Lung (tissue), 12 donors: ENCODE results near the gene RAB40A. TPM values are rescaled to one million over a fixed set of nuclear protein-coding genes. Genes with fewer than 3 reads are reported as not detected.
"Not testable (repeated sequence)": the region's sequence is repeated elsewhere in the genome, so short reads cannot be mapped to it uniquely, and the experiment has no call there.

ENCODE experiments used
- ATAC-seq: fragments of 200-7000 bp; cut with Tn5 transposase; one replicate; pipeline ENCODE4 v1.9.1; 2020; ENCODE audit warnings: moderate number of reproducible peaks; ENCODE audit not compliant: insufficient read depth, low FRiP score
- DNase-seq, 3 donors: peaks; one replicate each; pipeline ENCODE4 v3.0.0-alpha.2; 2013 to 2017
- H3K27ac ChIP-seq, 2 donors: one replicate each; pipeline ENCODE4 v1.5.1; 2013; ENCODE audit warnings: mild to moderate bottlenecking in 2 of 2, moderate library complexity in 2 of 2, control low read depth in 1 of 2, inconsistent platforms in 1 of 2, low read depth in 1 of 2, low read length in 1 of 2
- H3K27me3 ChIP-seq, 3 donors: one replicate each; pipeline ENCODE4 v1.5.1; 2013; ENCODE audit warnings: low read length in 2 of 3; ENCODE audit not compliant: control insufficient read depth in 3 of 3, insufficient read depth in 3 of 3
- H3K36me3 ChIP-seq, 4 donors: one replicate each; pipeline ENCODE4 v1.5.1; 2013; ENCODE audit warnings: low read length in 4 of 4, mild to moderate bottlenecking in 1 of 4, moderate library complexity in 1 of 4; ENCODE audit not compliant: control insufficient read depth in 4 of 4, insufficient read depth in 4 of 4
- H3K4me1 ChIP-seq, 5 donors: one replicate each; pipeline ENCODE4 v1.5.1; 2013; ENCODE audit warnings: low read length in 5 of 5, mild to moderate bottlenecking in 2 of 5, moderate library complexity in 1 of 5; ENCODE audit not compliant: control insufficient read depth in 5 of 5, insufficient read depth in 5 of 5
- H3K4me3 ChIP-seq: one replicate; pipeline ENCODE4 v1.5.1; 2013; ENCODE audit warnings: mild to moderate bottlenecking, control low read depth, moderate library complexity
- H3K9ac ChIP-seq, 2 donors: one replicate each; pipeline ENCODE4 v1.5.1; 2013; ENCODE audit warnings: low read length in 2 of 2, control low read depth in 1 of 2; ENCODE audit not compliant: insufficient read depth in 1 of 2
- H3K9me3 ChIP-seq, 4 donors: one replicate each; pipeline ENCODE4 v1.5.1; 2013; ENCODE audit warnings: low read length in 3 of 4, mild to moderate bottlenecking in 1 of 4, moderate library complexity in 1 of 4; ENCODE audit not compliant: control insufficient read depth in 4 of 4, insufficient read depth in 3 of 4
- CTCF ChIP-seq: IDR thresholded peaks from 2 replicates; pipeline ENCODE4 v1.5.1; 2012; ENCODE audit warnings: mild to moderate bottlenecking; ENCODE audit errors: control extremely low read depth, extremely low read depth
- WGBS, 2 donors: extraction: QIAGEN DNeasy Blood & Tissue Kit; methylation state at CpG; one replicate each; pipeline ENCODE4 v1.1.7; 2013; 5-methylcytosine and 5-hydroxymethylcytosine counted together
- polyA plus RNA-seq, 2 donors: library from polyadenylated mRNA; stranded (reverse); fragments of 200-250 nt; gene quantifications; one replicate each; pipeline ENCODE4 v1.2.1, GENCODE V29; 2013
- total RNA-seq, 2 donors: library from RNA; depleted of rRNA in 1 of 2; stranded (reverse); fragments of >200 nt in 1 of 2; gene quantifications; one replicate each; pipeline ENCODE4 v1.2.1, GENCODE V29; 2014 to 2021
- donor health status: control.
- donor health status: control.
- donor health status: Bipolar disorder and iron deficiency.
- donor health status: healthy.
- donor health status: DM: yes; HTN: yes; CAD: no.

RAB40A gene
- total and polyA plus RNA-seq, 4 donors, result 0.06 to 1.1 (median 0.24) TPM

- Histone ChIP-seq H3K4me3 (no peak overlapping the region), H3K9me3 (no peaks in the 10 kb centered on the region), H3K27ac (no peak overlapping the region), H3K9ac (no peak overlapping the region), H3K27me3 (peaks cover 0 to 36% (median 10%) of the 10 kb centered on the region in 3 donors), H3K36me3 (peaks cover 0 to 1% (median 0%) of the 10 kb centered on the region in 4 donors), H3K4me1 (no peaks in the 10 kb centered on the region)
- DNase-seq (no peak), ATAC-seq (no peak)
- no peak for TF ChIP-seq CTCF
- WGBS, 2 donors, result 57 to 81% methylated on average over 2 of the region's 2 CpGs
Measured at GRCh38 chrX:103467156-103467555, 52.1 kb downstream of the RAB40A start.

- 0 to 9% methylated on average over 3 of the region's 3 CpGs for WGBS, 2 donors
- H3K9me3 ChIP-seq, result no peaks in the 10 kb centered on the region
- no peaks in the 10 kb centered on the region for H3K36me3 ChIP-seq
- ATAC-seq (peak; percentile 93), DNase-seq (peak; percentile 77 to 84 (median 82))
- H3K27me3 ChIP-seq, result peaks cover 0 to 37% (median 5%) of the 10 kb centered on the region in 3 donors
- H3K27ac ChIP-seq, result no peak overlapping the region
- H3K9ac ChIP-seq, result no peak overlapping the region
- no peaks in the 10 kb centered on the region for H3K4me1 ChIP-seq
- peak; percentile 48 for TF ChIP-seq CTCF
- no peak overlapping the region for H3K4me3 ChIP-seq
Measured at GRCh38 chrX:103464774-103465117, 54.5 kb downstream of the RAB40A start.

GRCh38 chrX:103464072-103464773 lies 55.1 kb downstream of the RAB40A start:
- Histone ChIP-seq H3K36me3 (no peaks in the 10 kb centered on the region), H3K4me3 (no peak overlapping the region), H3K4me1 (no peaks in the 10 kb centered on the region), H3K27ac (no peak overlapping the region), H3K9me3 (no peaks in the 10 kb centered on the region), H3K27me3 (peaks cover 0 to 37% (median 5%) of the 10 kb centered on the region in 3 donors), H3K9ac (no peak overlapping the region)
- DNase-seq (peak in 2 of 3 donors; percentile 20 to 38), ATAC-seq (no peak)
- 21 to 36% methylated on average over 8 of the region's 8 CpGs for WGBS, 2 donors
- TF ChIP-seq CTCF, result no peak

GRCh38 chrX:103461156-103461555 lies 58.1 kb downstream of the RAB40A start:
- DNase-seq, result no peak
- no peak overlapping the region for H3K9ac ChIP-seq
- H3K36me3 ChIP-seq, result no peaks in the 10 kb centered on the region
- 92 to 100% methylated on average over 1 of the region's 1 CpG for WGBS, 2 donors
- H3K27me3 ChIP-seq, result peaks cover 0 to 15% (median 2%) of the 10 kb centered on the region in 3 donors
- no peaks in the 10 kb centered on the region for H3K4me1 ChIP-seq
- H3K9me3 ChIP-seq, result no peaks in the 10 kb centered on the region
- no peak overlapping the region for H3K4me3 ChIP-seq
- TF ChIP-seq CTCF, result no peak
- ATAC-seq, result no peak
- H3K27ac ChIP-seq, result no peak overlapping the region

GRCh38 chrX:103460001-103460755 lies 59.1 kb downstream of the RAB40A start:
- 84 to 96% methylated on average over 13 to 15 of the region's 15 CpGs for WGBS, 2 donors

More at GRCh38 chrX:103460001-103460755, 59.1 kb downstream of the RAB40A start:
- H3K36me3 ChIP-seq, H3K27ac ChIP-seq, H3K9ac ChIP-seq, H3K4me1 ChIP-seq, H3K9me3 ChIP-seq, ATAC-seq, H3K4me3 ChIP-seq, DNase-seq: not testable (repeated sequence)
- H3K27me3 ChIP-seq, result peaks cover 0 to 15% (median 2%) of the 10 kb centered on the region in 3 donors
